Loucy (cell line): ENCODE results near the gene RAB30.

ENCODE experiments used
- H2AFZ ChIP-seq: fragments of 200-600 bp; sonication (generic); 2 replicates; pipeline ENCODE4 v1.6.0; 2016; ENCODE audit warnings: antibody characterized with exemption, mild to moderate bottlenecking, low read length, moderate library complexity
- H3F3A ChIP-seq: fragments of 200-600 bp; 2 replicates; pipeline ENCODE4 v1.6.0; 2016; ENCODE audit warnings: antibody characterized with exemption, low read depth, mild to moderate bottlenecking
- H3K27me3 ChIP-seq: fragments of 200-600 bp; sonication (generic); 2 replicates; pipeline ENCODE4 v1.6.1; 2014; ENCODE audit warnings: low read length, mild to moderate bottlenecking; ENCODE audit not compliant: insufficient read depth, poor library complexity, severe bottlenecking
- H3K36me3 ChIP-seq: fragments of 200-600 bp; sonication (generic); 2 replicates; pipeline ENCODE4 v1.6.1; 2016; ENCODE audit warnings: low read length; ENCODE audit not compliant: insufficient read depth
- H3K4me1 ChIP-seq: fragments of 200-600 bp; sonication (generic); 2 replicates; pipeline ENCODE4 v1.5.1; 2014; ENCODE audit warnings: low read length, mild to moderate bottlenecking; ENCODE audit not compliant: insufficient read depth, poor library complexity, severe bottlenecking
- H3K4me2 ChIP-seq: fragments of 200-600 bp; sonication (generic); 2 replicates; pipeline ENCODE4 v1.6.0; 2014; ENCODE audit warnings: antibody characterized with exemption, low read length, low read depth, mild to moderate bottlenecking; ENCODE audit not compliant: poor library complexity, severe bottlenecking
- H3K4me3 ChIP-seq: fragments of 200-600 bp; sonication (generic); 2 replicates; pipeline ENCODE4 v1.5.1; 2014; ENCODE audit warnings: low read length, mild to moderate bottlenecking, mixed read lengths; ENCODE audit not compliant: poor library complexity, severe bottlenecking
- H3K79me2 ChIP-seq: fragments of 200-600 bp; sonication (generic); 2 replicates; pipeline ENCODE4 v1.6.1; 2014; ENCODE audit warnings: low read length; ENCODE audit not compliant: insufficient read depth
- H3K9ac ChIP-seq: fragments of 200-600 bp; sonication (generic); 2 replicates; pipeline ENCODE4 v1.6.0; 2014; ENCODE audit warnings: mild to moderate bottlenecking, low read depth, low read length, moderate library complexity; ENCODE audit not compliant: poor library complexity, severe bottlenecking
- H3K9me2 ChIP-seq: fragments of 200-600 bp; sonication (generic); replicated peaks from 2 replicates; pipeline ENCODE4 v1.6.1; 2016; ENCODE audit warnings: low read depth, low read length, mixed read lengths
- H3K9me3 ChIP-seq: fragments of 200-600 bp; sonication (generic); 2 replicates; pipeline ENCODE4 v1.6.1; 2014; ENCODE audit warnings: mild to moderate bottlenecking, antibody characterized with exemption, low read length, low read depth; ENCODE audit not compliant: insufficient read depth
- H4K20me1 ChIP-seq: fragments of 200-600 bp; sonication (generic); 2 replicates; pipeline ENCODE4 v1.6.0; 2014; ENCODE audit warnings: antibody characterized with exemption, low read length, mild to moderate bottlenecking; ENCODE audit not compliant: insufficient read depth, poor library complexity, severe bottlenecking
- CTCF ChIP-seq: fragments of 200-600 bp; sonication (generic); conservative IDR thresholded peaks from 2 replicates; pipeline ENCODE4 v1.5.1; 2014; ENCODE audit warnings: mild to moderate bottlenecking, antibody characterized with exemption, low read length
- EZH2phosphoT487 ChIP-seq: fragments of 200-600 bp; IDR thresholded peaks from 2 replicates; pipeline ENCODE4 v1.6.1; 2018; ENCODE audit warnings: antibody characterized with exemption, mild to moderate bottlenecking, moderate library complexity, borderline replicate concordance

Gene RAB30

GRCh38 chr11:83004746-83005556, 66.7 kb downstream of the RAB30 start:
- H3K9me2 ChIP-seq, result no peaks in the 10 kb centered on the region
- no peaks in the 10 kb centered on the region for H4K20me1 ChIP-seq
- H3K9ac ChIP-seq, result no peak overlapping the region
- H3K9me3 ChIP-seq, result no peaks in the 10 kb centered on the region
- H3F3A ChIP-seq, result no peaks in the 10 kb centered on the region
- no peak overlapping the region for H3K4me3 ChIP-seq
- H3K36me3 ChIP-seq, result no peaks in the 10 kb centered on the region
- H3K27me3 ChIP-seq, result no peaks in the 10 kb centered on the region
- H2AFZ ChIP-seq, result no peak overlapping the region
- H3K4me1 ChIP-seq, result peaks cover 5% of the 10 kb centered on the region
- no peaks in the 10 kb centered on the region for H3K79me2 ChIP-seq
- H3K4me2 ChIP-seq, result no peak overlapping the region
- TF ChIP-seq EZH2phosphoT487, result no peak
- TF ChIP-seq CTCF, result no peak

DNA sequence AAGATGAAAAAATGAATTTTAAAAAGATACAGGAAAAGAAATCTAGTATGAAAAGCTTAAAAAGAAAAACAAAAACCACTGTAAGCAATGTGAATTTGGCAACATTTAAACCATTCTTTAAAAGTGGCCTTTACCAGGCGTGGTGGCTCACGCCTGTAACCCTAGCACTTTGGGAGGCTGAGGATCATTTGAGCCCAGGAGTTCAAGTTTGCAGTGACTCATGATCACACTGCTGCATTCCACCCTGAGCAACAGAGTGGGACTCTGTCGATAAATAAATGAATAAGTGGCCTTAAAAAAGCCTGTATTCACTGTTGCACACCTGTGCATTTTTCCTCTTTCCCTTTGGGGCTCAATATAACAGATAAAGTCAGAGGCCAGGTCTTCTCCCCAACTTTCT, 69.2 kb downstream of the RAB30 start:
- no peaks in the 10 kb centered on the region for H3F3A ChIP-seq
- H3K9me2 ChIP-seq, result no peaks in the 10 kb centered on the region
- no peak overlapping the region for H3K4me2 ChIP-seq
- H3K9me3 ChIP-seq, result no peaks in the 10 kb centered on the region
- no peaks in the 10 kb centered on the region for H4K20me1 ChIP-seq
- H3K4me1 ChIP-seq, result peaks cover 18% of the 10 kb centered on the region
- no peaks in the 10 kb centered on the region for H3K27me3 ChIP-seq
- H3K36me3 ChIP-seq, result no peaks in the 10 kb centered on the region
- H3K79me2 ChIP-seq, result no peaks in the 10 kb centered on the region
- no peak overlapping the region for H3K4me3 ChIP-seq
- no peak for TF ChIP-seq EZH2phosphoT487
- TF ChIP-seq CTCF, result no peak
- no peak overlapping the region for H2AFZ ChIP-seq
- H3K9ac ChIP-seq, result no peak overlapping the region

DNA sequence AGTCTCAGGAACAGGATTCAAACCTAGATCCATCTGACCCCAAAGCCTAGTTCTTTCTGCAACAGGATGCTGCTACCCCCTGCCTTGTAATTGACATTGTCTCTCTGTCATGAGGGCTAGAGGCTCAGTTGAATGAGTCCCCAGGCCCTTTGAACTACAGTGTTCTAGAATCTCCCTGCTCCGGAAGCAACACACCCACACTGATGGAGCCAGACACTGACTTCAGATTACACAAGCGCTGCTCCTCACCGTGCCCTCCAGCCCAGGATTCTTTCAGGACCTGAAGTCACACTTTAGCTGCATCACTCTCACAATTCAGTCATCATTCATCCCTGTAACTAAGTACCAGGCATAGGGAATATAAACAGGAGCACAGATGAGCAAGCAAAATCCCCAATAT, 69.6 kb downstream of the RAB30 start:
- H2AFZ ChIP-seq, result no peak overlapping the region
- H3K36me3 ChIP-seq, result no peaks in the 10 kb centered on the region
- no peaks in the 10 kb centered on the region for H3F3A ChIP-seq
- peaks cover 18% of the 10 kb centered on the region for H3K4me1 ChIP-seq
- no peak overlapping the region for H3K4me3 ChIP-seq
- no peak overlapping the region for H3K4me2 ChIP-seq
- no peak overlapping the region for H3K9ac ChIP-seq
- TF ChIP-seq EZH2phosphoT487 (no peak), CTCF (no peak)
- H3K79me2 ChIP-seq, result no peaks in the 10 kb centered on the region
- no peaks in the 10 kb centered on the region for H4K20me1 ChIP-seq
- no peaks in the 10 kb centered on the region for H3K9me3 ChIP-seq
- no peaks in the 10 kb centered on the region for H3K9me2 ChIP-seq
- H3K27me3 ChIP-seq, result no peaks in the 10 kb centered on the region
